Neuronal stem cell (in vitro differentiated cells): ENCODE measurements around the gene CPNE1.

Experiments used
- DNase-seq: peaks from one replicate; pipeline ENCODE4 v3.0.0-alpha.2; 2013; ENCODE audit warnings: low spot score
- H2AFZ ChIP-seq: one replicate; pipeline ENCODE4 v1.6.1; 2013; ENCODE audit warnings: mild to moderate bottlenecking, low read length, inconsistent platforms
- H2AK5ac ChIP-seq: 2 replicates; pipeline ENCODE4 v1.6.1; 2013; ENCODE audit warnings: low read depth, mild to moderate bottlenecking, inconsistent platforms, low read length, moderate library complexity, mixed read lengths
- H2BK120ac ChIP-seq: 2 replicates; pipeline ENCODE4 v1.6.1; 2013; ENCODE audit warnings: low read depth, mild to moderate bottlenecking, inconsistent platforms, low read length, moderate library complexity, mixed read lengths
- H2BK12ac ChIP-seq: one replicate; pipeline ENCODE4 v1.6.1; 2013; ENCODE audit warnings: low read length, inconsistent platforms
- H2BK15ac ChIP-seq: 2 replicates; pipeline ENCODE4 v1.6.1; 2013; ENCODE audit warnings: mild to moderate bottlenecking, low read length, inconsistent platforms, mixed read lengths
- H2BK5ac ChIP-seq: one replicate; pipeline ENCODE4 v1.6.1; 2013; ENCODE audit warnings: inconsistent platforms, mild to moderate bottlenecking, low read length, moderate library complexity
- H3K14ac ChIP-seq: one replicate; pipeline ENCODE4 v1.6.1; 2013; ENCODE audit warnings: low read length, inconsistent platforms
- H3K18ac ChIP-seq: 2 replicates; pipeline ENCODE4 v1.6.1; 2013; ENCODE audit warnings: low read length, inconsistent platforms
- H3K23ac ChIP-seq: 2 replicates; pipeline ENCODE4 v1.6.1; 2013; ENCODE audit warnings: low read depth, mild to moderate bottlenecking, mixed read lengths, low read length, inconsistent platforms; ENCODE audit not compliant: poor library complexity
- H3K27ac ChIP-seq: replicated peaks from 3 replicates; pipeline ENCODE4 v1.5.1; 2013; ENCODE audit warnings: low read length, inconsistent platforms
- H3K27me3 ChIP-seq, 3 experiments: 2 replicates each; pipeline ENCODE4 v1.6.1; 2013; ENCODE audit warnings: low read length in 3 of 3, mild to moderate bottlenecking in 2 of 3, inconsistent platforms in 1 of 3, low read depth in 1 of 3, mixed read lengths in 1 of 3, moderate library complexity in 1 of 3; ENCODE audit not compliant: control insufficient read depth in 3 of 3, insufficient read depth in 3 of 3
- H3K36me3 ChIP-seq, 2 donors: replicated peaks in 1 of 2; 2 replicates each; pipeline ENCODE4 v1.6.1; 2013; ENCODE audit warnings: low read length in 2 of 2; ENCODE audit not compliant: control insufficient read depth in 2 of 2, insufficient read depth in 2 of 2
- H3K4ac ChIP-seq: 2 replicates; pipeline ENCODE4 v1.6.1; 2013; ENCODE audit warnings: inconsistent platforms, mild to moderate bottlenecking, low read length, moderate library complexity
- H3K4me1 ChIP-seq, 2 donors: 1 replicate in 1 of 2; 2 replicates in 1 of 2; pipeline ENCODE4 v1.6.1; 2013; ENCODE audit warnings: low read length in 2 of 2, low read depth in 1 of 2; ENCODE audit not compliant: control insufficient read depth in 2 of 2, insufficient read depth in 1 of 2
- H3K4me2 ChIP-seq: one replicate; pipeline ENCODE4 v1.6.1; 2013; ENCODE audit warnings: mild to moderate bottlenecking, low read length, inconsistent platforms; ENCODE audit not compliant: insufficient read depth, poor library complexity, severe bottlenecking
- H3K4me3 ChIP-seq, 2 donors: 2 replicates each; pipeline ENCODE4 v1.5.1; 2013; ENCODE audit warnings: low read length in 2 of 2, mild to moderate bottlenecking in 2 of 2, inconsistent platforms in 1 of 2, moderate library complexity in 1 of 2
- H3K79me1 ChIP-seq: one replicate; pipeline ENCODE4 v1.6.1; 2013; ENCODE audit warnings: low read depth, mild to moderate bottlenecking, inconsistent platforms, low read length, moderate library complexity
- H3K9ac ChIP-seq: one replicate; pipeline ENCODE4 v1.6.1; 2013; ENCODE audit warnings: mild to moderate bottlenecking, low read depth, low read length, inconsistent platforms; ENCODE audit not compliant: poor library complexity
- H3K9me3 ChIP-seq, 2 donors: replicated peaks in 1 of 2; 2 replicates each; pipeline versions ENCODE3 to v1.6.1; 2013; ENCODE audit warnings: low read length in 2 of 2, mild to moderate bottlenecking in 2 of 2, inconsistent platforms in 1 of 2, low read depth in 1 of 2, mixed read lengths in 1 of 2, moderate library complexity in 1 of 2; ENCODE audit not compliant: control insufficient read depth in 2 of 2, insufficient read depth in 1 of 2
- H4K8ac ChIP-seq: one replicate; pipeline ENCODE4 v1.6.1; 2013; ENCODE audit warnings: low read depth, mild to moderate bottlenecking, inconsistent platforms, low read length, moderate library complexity
- H4K91ac ChIP-seq: one replicate; pipeline ENCODE4 v1.6.1; 2013; ENCODE audit warnings: low read length, low read depth, mild to moderate bottlenecking, inconsistent platforms; ENCODE audit not compliant: poor library complexity
- WGBS, 2 donors: extraction: QIAGEN DNeasy Blood & Tissue Kit; methylation state at CpG; one replicate each; pipeline ENCODE4 v1.1.7; 2013; ENCODE audit warnings: missing lambda C conversion rate in 2 of 2, mixed read lengths in 1 of 2; ENCODE audit not compliant: insufficient read length in 2 of 2, insufficient replicate concordance in 1 of 2; ENCODE audit errors: extremely low coverage in 2 of 2; 5-methylcytosine and 5-hydroxymethylcytosine counted together

CPNE1 gene

DNA sequence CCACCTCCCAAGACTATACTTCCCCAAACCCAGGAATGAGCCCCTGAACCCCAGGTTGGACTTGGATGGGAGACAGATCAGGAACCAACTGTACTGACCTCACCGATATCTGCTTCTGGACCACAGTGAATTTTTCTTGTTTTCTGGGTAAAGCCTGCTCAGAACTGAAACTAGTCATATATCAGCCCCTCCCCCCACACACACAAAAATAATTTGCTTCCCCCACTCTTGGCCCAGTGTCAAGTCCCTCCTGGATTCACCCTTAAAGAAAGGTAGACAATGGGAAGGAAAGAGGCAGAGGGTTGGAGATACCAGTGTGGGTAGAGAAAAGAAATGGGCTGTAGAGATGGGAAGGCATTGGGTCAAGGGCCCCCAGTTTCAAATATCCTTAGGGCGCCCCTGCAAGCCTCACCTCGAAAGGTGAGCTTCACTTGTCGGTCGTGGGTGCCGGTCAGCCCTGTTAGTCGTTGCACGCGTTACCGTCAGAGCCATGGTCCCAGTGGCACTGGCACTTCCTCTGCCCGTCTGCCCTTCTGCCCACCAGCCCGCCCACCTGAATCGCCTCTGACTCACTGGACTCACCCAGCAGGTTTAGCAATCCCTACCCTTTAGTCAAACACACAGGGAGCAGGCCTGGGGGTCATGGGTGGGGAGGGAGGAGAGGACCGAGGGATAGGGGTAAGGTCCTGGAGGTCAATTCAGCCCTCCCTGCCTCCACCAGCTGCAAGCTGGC lies 57.5 kb downstream of the CPNE1 start:
- H2BK120ac ChIP-seq = no peak overlapping the region
- H2BK5ac ChIP-seq = no peak overlapping the region
- H4K91ac ChIP-seq = no peak overlapping the region
- H3K9me3 ChIP-seq = peaks cover 0 to 2% of the 10 kb centered on the region in 2 donors
- peak overlapping the region; percentile 11 for H3K4ac ChIP-seq
- peaks cover 3 to 39% (median 10%) of the 10 kb centered on the region in 3 experiments for H3K27me3 ChIP-seq
- H3K4me3 ChIP-seq = no peak overlapping the region
- peaks cover 0 to 1% of the 10 kb centered on the region in 2 donors for H3K4me1 ChIP-seq
- no CpG with 5 or more reads among the region's 14 CpGs for WGBS, 2 donors
- no peak overlapping the region for H2BK12ac ChIP-seq
- DNase-seq = no peak
- H2AK5ac ChIP-seq = no peak overlapping the region
- no peak overlapping the region for H3K23ac ChIP-seq
- no peak overlapping the region for H2BK15ac ChIP-seq
- H3K79me1 ChIP-seq = peaks cover 2% of the 10 kb centered on the region
- H3K4me2 ChIP-seq = no peak overlapping the region
- no peak overlapping the region for H3K18ac ChIP-seq
- no peaks in the 10 kb centered on the region for H3K36me3 ChIP-seq
- no peak overlapping the region for H2AFZ ChIP-seq
- no peak overlapping the region for H3K27ac ChIP-seq
- H3K9ac ChIP-seq = peak overlapping the region; percentile 37
- H4K8ac ChIP-seq = no peak overlapping the region
- H3K14ac ChIP-seq = peak overlapping the region; percentile 75

DNA sequence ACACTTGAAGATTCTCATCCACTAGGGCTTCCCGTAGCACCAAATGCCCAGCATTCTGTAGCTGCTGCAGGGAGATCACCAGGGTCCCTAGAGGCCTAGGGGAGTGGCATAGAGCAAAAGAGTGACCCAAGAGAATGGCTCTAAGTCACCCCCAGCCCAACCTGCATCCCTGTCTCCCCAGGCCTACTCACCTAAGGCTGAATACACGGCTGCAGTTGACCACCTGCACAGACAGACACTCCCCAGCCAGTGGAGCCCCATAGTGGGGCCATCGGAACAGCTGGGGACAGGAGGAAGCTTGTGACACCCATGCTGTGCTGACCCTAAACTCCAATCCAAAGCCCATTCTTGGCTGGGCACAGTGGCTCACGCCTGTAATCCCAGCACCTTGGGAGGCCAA lies 58.6 kb downstream of the CPNE1 start:
- Histone ChIP-seq H3K4me2 (no peak overlapping the region), H2BK12ac (no peak overlapping the region), H3K4me3 (no peak overlapping the region), H3K9ac (no peak overlapping the region), H2BK15ac (no peak overlapping the region), H3K9me3 (peaks cover 0 to 3% of the 10 kb centered on the region in 2 donors), H3K79me1 (peaks cover 2% of the 10 kb centered on the region), H3K4ac (no peak overlapping the region), H3K23ac (no peak overlapping the region), H3K27ac (no peak overlapping the region), H3K14ac (no peak overlapping the region), H2BK120ac (no peak overlapping the region), H4K91ac (no peak overlapping the region), H2AFZ (no peak overlapping the region), H4K8ac (no peak overlapping the region), H3K4me1 (peaks cover 2 to 6% of the 10 kb centered on the region in 2 donors), H2AK5ac (no peak overlapping the region), H3K18ac (no peak overlapping the region), H3K27me3 (peaks cover 3 to 49% (median 20%) of the 10 kb centered on the region in 3 experiments), H3K36me3 (no peaks in the 10 kb centered on the region), H2BK5ac (no peak overlapping the region)
- no peak for DNase-seq
- no CpG with 5 or more reads among the region's 4 CpGs for WGBS, 2 donors

DNA sequence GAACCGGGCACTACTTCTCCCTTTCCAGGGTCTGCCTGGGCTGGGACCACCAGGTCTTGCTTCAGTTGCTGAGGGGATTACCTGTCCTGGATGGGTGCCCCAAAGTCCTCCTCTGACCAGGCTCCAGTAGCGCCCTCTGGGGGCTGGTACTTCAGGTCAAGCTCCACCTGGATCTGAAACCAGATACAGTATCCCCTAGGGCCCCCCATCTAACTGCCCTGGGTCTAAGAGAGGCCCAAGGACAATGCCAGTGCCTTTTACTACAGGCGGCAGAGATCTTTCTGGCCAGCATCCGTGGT lies 60.3 kb downstream of the CPNE1 start:
- no peak overlapping the region for H4K91ac ChIP-seq
- H2BK15ac ChIP-seq = no peak overlapping the region
- no peak overlapping the region for H2AFZ ChIP-seq
- H3K27ac ChIP-seq = no peak overlapping the region
- DNase-seq = no peak
- peaks cover 8 to 66% (median 35%) of the 10 kb centered on the region in 3 experiments for H3K27me3 ChIP-seq
- no peak overlapping the region for H2BK12ac ChIP-seq
- no peak overlapping the region for H3K23ac ChIP-seq
- peaks cover 6 to 7% of the 10 kb centered on the region in 2 donors for H3K4me1 ChIP-seq
- no peak overlapping the region for H4K8ac ChIP-seq
- no peaks in the 10 kb centered on the region for H3K36me3 ChIP-seq
- no peak overlapping the region for H3K4me2 ChIP-seq
- no peak overlapping the region for H2AK5ac ChIP-seq
- H2BK5ac ChIP-seq = no peak overlapping the region
- H2BK120ac ChIP-seq = no peak overlapping the region
- H3K14ac ChIP-seq = no peak overlapping the region
- H3K4me3 ChIP-seq = no peak overlapping the region
- no peak overlapping the region for H3K9ac ChIP-seq
- H3K79me1 ChIP-seq = peaks cover 2% of the 10 kb centered on the region
- H3K9me3 ChIP-seq = peaks cover 0 to 3% of the 10 kb centered on the region in 2 donors
- no peak overlapping the region for H3K18ac ChIP-seq
- WGBS, 2 donors = no CpG with 5 or more reads among the region's 4 CpGs
- no peak overlapping the region for H3K4ac ChIP-seq

DNA sequence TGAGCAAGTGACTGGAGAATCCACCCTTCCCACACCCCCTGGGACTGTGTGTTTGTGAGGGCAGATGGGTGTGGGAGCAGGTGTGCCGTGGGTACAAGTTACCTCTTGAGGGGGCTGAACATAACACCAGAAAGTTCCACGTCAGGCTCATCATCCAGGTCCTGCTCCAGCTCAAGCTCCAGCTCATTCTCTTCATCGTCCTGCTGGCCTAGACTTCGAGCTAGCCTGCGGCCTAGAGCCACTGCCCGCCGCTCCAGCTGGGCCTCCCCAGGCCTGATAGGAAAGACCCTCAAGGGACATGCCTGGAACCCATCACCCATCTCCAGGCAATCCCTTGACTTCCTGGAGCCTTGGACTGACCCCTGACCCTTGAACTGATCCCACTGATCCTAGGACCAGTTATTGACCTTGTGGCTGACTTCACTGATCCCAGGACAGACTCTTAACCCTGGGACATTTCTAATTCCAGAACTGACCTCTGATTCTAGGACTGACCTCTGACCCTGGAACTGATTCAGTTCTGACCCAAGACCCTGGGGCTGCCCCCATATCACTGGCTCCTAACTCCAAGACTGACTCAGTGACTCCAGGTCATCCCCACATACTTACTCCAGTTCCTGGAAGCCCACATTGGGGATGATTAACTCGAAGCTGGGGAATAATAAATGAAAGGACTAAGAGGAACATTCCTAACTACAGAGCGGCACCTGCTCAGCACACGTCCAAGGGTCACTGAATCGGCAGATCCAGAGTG lies 60.8 kb downstream of the CPNE1 start:
- Histone ChIP-seq H2BK12ac (peak overlapping the region; percentile 41), H3K27ac (no peak overlapping the region), H3K23ac (no peak overlapping the region), H3K27me3 (peaks cover 8 to 72% (median 36%) of the 10 kb centered on the region in 3 experiments), H3K9me3 (peaks cover 0 to 3% of the 10 kb centered on the region in 2 donors), H3K79me1 (peaks cover 2% of the 10 kb centered on the region), H3K4me1 (peaks cover 6 to 7% of the 10 kb centered on the region in 2 donors), H3K4me2 (no peak overlapping the region), H3K9ac (no peak overlapping the region), H2BK120ac (no peak overlapping the region), H3K14ac (peak overlapping the region; percentile 31), H2BK5ac (peak overlapping the region; percentile 66), H2BK15ac (no peak overlapping the region), H2AK5ac (no peak overlapping the region), H4K8ac (no peak overlapping the region), H3K36me3 (no peaks in the 10 kb centered on the region), H3K4me3 (no peak overlapping the region), H3K18ac (no peak overlapping the region), H4K91ac (no peak overlapping the region), H3K4ac (no peak overlapping the region), H2AFZ (no peak overlapping the region)
- no CpG with 5 or more reads among the region's 11 CpGs for WGBS, 2 donors
- DNase-seq = no peak
